T-cell (primary cell): ENCODE data around the gene CORO1C. TPM values are rescaled to one million over a fixed set of nuclear protein-coding genes. Genes with fewer than 3 reads are reported as not detected.

Experiments
- total RNA-seq, 35 experiments: library from RNA in 6 of 35; stranded (reverse) in 6 of 35; fragments of 120-200 nt in 1 of 35; gene quantifications; one replicate each; pipeline versions ENCODE4 v1.2.1 to v1.2.4 and lab custom pipeline; 2013 to 2026

The CORO1C gene
- total RNA-seq, 5 donors from 2014 or later (not counting 1 experiment from before 2014, with no cell fraction given): 7.4 to 11.4 (median 8.7) TPM

Other genes starting within 250 kb of the CORO1C start
- 1 to 10 TPM; 5.0 to 9.3 (median 7.8) TPM for gene FICD, start 216.2 kb downstream of the CORO1C start, total RNA-seq
- 100 to 1,000 TPM in 1 of 5 donors, 10 to 100 TPM in 4; 76.3 to 107 (median 84.9) TPM for gene SART3, start 170.3 kb downstream of the CORO1C start, total RNA-seq
- gene ISCU, start 168.9 kb downstream of the CORO1C start, total RNA-seq: 100 to 1,000 TPM; 108 to 190 (median 130) TPM
- 1 to 10 TPM in 2 of 5 donors, under 1 TPM in 3; 0.13 to 3.9 (median 0.98) TPM for gene TMEM119, start 133.4 kb downstream of the CORO1C start, total RNA-seq
- 100 to 1,000 TPM; 102 to 220 (median 215) TPM for gene SELPLG, start 97.6 kb downstream of the CORO1C start, total RNA-seq
- gene SSH1, start 126.1 kb upstream of the CORO1C start, total RNA-seq: 10 to 100 TPM; 21.8 to 40.1 (median 35.0) TPM
- gene DAO, start 148.6 kb upstream of the CORO1C start, total RNA-seq: not detected